HFFc6 (cell line): ENCODE data around the gene SYNE2. TPM values are rescaled to one million over a fixed set of nuclear protein-coding genes. Genes with fewer than 3 reads are reported as not detected.
A peak's percentile ranks its signal among the peaks of the same experiment; 100 is the strongest.

Source experiments
- DNase-seq: peaks from one replicate; pipeline ENCODE4 v3.0.0-alpha.2; 2018
- H3K27ac Mint-ChIP-seq: 2 replicates; pipeline ENCODE4 v1.8.0; 2020; ENCODE audit warnings: mild to moderate bottlenecking, mixed read lengths
- H3K27me3 Mint-ChIP-seq: 2 replicates; pipeline ENCODE4 v1.8.0; 2021; ENCODE audit warnings: mild to moderate bottlenecking, moderate library complexity, mixed read lengths; ENCODE audit not compliant: insufficient read depth
- H3K36me3 Mint-ChIP-seq: 2 replicates; pipeline ENCODE4 v1.8.0; 2021; ENCODE audit warnings: low read depth, mixed read lengths
- H3K4me1 Mint-ChIP-seq: 2 replicates; pipeline ENCODE4 v1.8.0; 2020; ENCODE audit warnings: low read depth, mixed read lengths
- H3K4me3 Mint-ChIP-seq: 2 replicates; pipeline ENCODE4 v1.8.0; 2020; ENCODE audit warnings: mild to moderate bottlenecking, moderate library complexity, mixed read lengths
- H3K9me3 Mint-ChIP-seq: 2 replicates; pipeline ENCODE4 v1.8.0; 2020; ENCODE audit warnings: mild to moderate bottlenecking, mixed read lengths
- CTCF ChIP-seq: fragments of 200-600 bp; sonication (generic); IDR thresholded peaks from 2 replicates; pipeline ENCODE4 v1.5.0; 2021; ENCODE audit warnings: antibody characterized with exemption, mild to moderate bottlenecking
- total RNA-seq, 6 experiments: library from RNA; stranded (reverse); fragmentation: NEBNext Ultra II Directional; extraction: Animal tissue kit (Norgen Biotek cat#: 25700); gene quantifications; 2 replicates in 1 of 6; 3 replicates in 5 of 6; pipeline ENCODE4 v1.2.3, GENCODE V29; 2021

The SYNE2 gene
- total RNA-seq, 6 experiments from 2014 or later: 2.9 to 6.6 (median 6.2) TPM

GRCh38 chr14:63905370-63905769 is 52.6 kb downstream of the SYNE2 start:
- Mint-ChIP-seq H3K9me3 (no peaks in the 10 kb centered on the region), H3K4me1 (peaks cover 29% of the 10 kb centered on the region), H3K27me3 (no peaks in the 10 kb centered on the region), H3K36me3 (no peaks in the 10 kb centered on the region), H3K27ac (no peak overlapping the region), H3K4me3 (no peak overlapping the region)
- DNase-seq: no peak
- TF ChIP-seq CTCF: no peak

- Mint-ChIP-seq H3K9me3 (no peaks in the 10 kb centered on the region), H3K27ac (peak overlapping the region; percentile 21; the same call in 1 of the 2 replicates), H3K4me1 (peaks cover 39% of the 10 kb centered on the region), H3K27me3 (no peaks in the 10 kb centered on the region), H3K4me3 (peak overlapping the region; percentile 66; the same call in 1 of the 2 replicates), H3K36me3 (no peaks in the 10 kb centered on the region)
- DNase-seq: no peak
- no peak for TF ChIP-seq CTCF
Observed at GRCh38 chr14:63908667-63909264, 56.0 kb downstream of the SYNE2 start.

- Mint-ChIP-seq H3K4me3 (no peak overlapping the region), H3K27me3 (no peaks in the 10 kb centered on the region), H3K27ac (peak overlapping the region; percentile 36), H3K9me3 (no peaks in the 10 kb centered on the region), H3K36me3 (no peaks in the 10 kb centered on the region), H3K4me1 (peaks cover 39% of the 10 kb centered on the region)
- no peak for TF ChIP-seq CTCF
- DNase-seq: no peak
Observed at GRCh38 chr14:63909984-63910383, 57.2 kb downstream of the SYNE2 start.

- H3K4me1 Mint-ChIP-seq: peaks cover 39% of the 10 kb centered on the region
- H3K36me3 Mint-ChIP-seq: no peaks in the 10 kb centered on the region
- H3K27me3 Mint-ChIP-seq: no peaks in the 10 kb centered on the region
- peak overlapping the region; percentile 36 for H3K27ac Mint-ChIP-seq
- no peaks in the 10 kb centered on the region for H3K9me3 Mint-ChIP-seq
- no peak for TF ChIP-seq CTCF
- H3K4me3 Mint-ChIP-seq: peak overlapping the region; percentile 12; the same call in 1 of the 2 replicates
- no peak for DNase-seq
Observed at GRCh38 chr14:63910583-63911363, 58.0 kb downstream of the SYNE2 start.

- no peak for DNase-seq
- no peaks in the 10 kb centered on the region for H3K36me3 Mint-ChIP-seq
- no peaks in the 10 kb centered on the region for H3K9me3 Mint-ChIP-seq
- TF ChIP-seq CTCF: no peak
- no peaks in the 10 kb centered on the region for H3K27me3 Mint-ChIP-seq
- no peak overlapping the region; the same call in 1 of the 2 replicates for H3K4me3 Mint-ChIP-seq
- no peak overlapping the region for H3K27ac Mint-ChIP-seq
- H3K4me1 Mint-ChIP-seq: peaks cover 39% of the 10 kb centered on the region
Observed at GRCh38 chr14:63911404-63911803, 58.6 kb downstream of the SYNE2 start.
